ENCODE data around the gene ADGRG4.

Gene ADGRG4

GRCh38 chrX:136417806-136418205 lies 117.0 kb downstream of the ADGRG4 start:
- no peak for TF ChIP-seq CTCF (IDR thresholded peaks at IDR 0.05)
- Histone ChIP-seq H3K27me3 (no peaks in the 10 kb centered on the region), H3K27ac (no peak overlapping the region), H3K4me1 (no peaks in the 10 kb centered on the region), H3K9me3 (no peaks in the 10 kb centered on the region), H3K36me3 (no peaks in the 10 kb centered on the region), H3K4me3 (no peak overlapping the region)
- DNase-seq = no peak
- intact Hi-C loops (cut with DNase I; ENCODE audit: low total_unique reads) = no loop called here

DNA sequence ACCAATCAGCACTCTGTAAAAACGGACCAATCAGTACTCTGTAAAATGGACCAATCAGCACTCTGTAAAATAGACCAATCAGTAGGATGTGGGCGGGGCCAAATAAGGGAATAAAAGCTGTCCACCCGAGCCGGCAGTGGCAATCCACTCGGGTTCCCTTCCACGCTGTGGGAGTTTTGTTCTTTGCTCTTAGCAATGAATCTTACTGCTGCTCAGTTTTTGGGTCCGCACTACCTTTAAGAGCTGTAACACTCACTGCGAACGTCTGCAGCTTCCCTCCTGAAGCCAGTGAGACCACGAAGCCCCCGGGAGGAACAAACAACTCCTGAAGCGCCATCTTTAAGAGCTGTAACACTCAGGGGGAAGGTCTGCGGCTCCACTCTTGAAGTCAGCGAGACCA lies 120.6 kb downstream of the ADGRG4 start:
- no peak overlapping the region for H3K27ac ChIP-seq
- intact Hi-C loops (cut with DNase I; ENCODE audit: low total_unique reads) = no loop called here
- TF ChIP-seq CTCF (IDR thresholded peaks at IDR 0.05) = no peak
- no peak overlapping the region for H3K4me3 ChIP-seq
- H3K9me3 ChIP-seq = no peaks in the 10 kb centered on the region
- H3K27me3 ChIP-seq = no peaks in the 10 kb centered on the region
- no peaks in the 10 kb centered on the region for H3K4me1 ChIP-seq
- no peaks in the 10 kb centered on the region for H3K36me3 ChIP-seq
- DNase-seq = no peak

GRCh38 chrX:136423724-136424123 lies 123.0 kb downstream of the ADGRG4 start:
- TF ChIP-seq CTCF (IDR thresholded peaks at IDR 0.05) = no peak
- intact Hi-C loops (cut with DNase I; ENCODE audit: low total_unique reads) = no loop called here

GRCh38 chrX:136425996-136426395 lies 125.2 kb downstream of the ADGRG4 start:
- TF ChIP-seq CTCF (IDR thresholded peaks at IDR 0.05) = no peak
- Histone ChIP-seq H3K9me3 (no peaks in the 10 kb centered on the region), H3K27me3 (no peaks in the 10 kb centered on the region), H3K36me3 (no peaks in the 10 kb centered on the region), H3K4me3 (no peak overlapping the region), H3K27ac (no peak overlapping the region), H3K4me1 (no peaks in the 10 kb centered on the region)
- intact Hi-C loops (cut with DNase I; ENCODE audit: low total_unique reads) = no loop called here
- DNase-seq = no peak

More at GRCh38 chrX:136423724-136424123, 123.0 kb downstream of the ADGRG4 start:
- H3K27ac ChIP-seq = no peak overlapping the region
- no peaks in the 10 kb centered on the region for H3K4me1 ChIP-seq
- no peaks in the 10 kb centered on the region for H3K9me3 ChIP-seq
- DNase-seq = no peak
- no peaks in the 10 kb centered on the region for H3K27me3 ChIP-seq
- no peak overlapping the region for H3K4me3 ChIP-seq
- no peaks in the 10 kb centered on the region for H3K36me3 ChIP-seq

DNA sequence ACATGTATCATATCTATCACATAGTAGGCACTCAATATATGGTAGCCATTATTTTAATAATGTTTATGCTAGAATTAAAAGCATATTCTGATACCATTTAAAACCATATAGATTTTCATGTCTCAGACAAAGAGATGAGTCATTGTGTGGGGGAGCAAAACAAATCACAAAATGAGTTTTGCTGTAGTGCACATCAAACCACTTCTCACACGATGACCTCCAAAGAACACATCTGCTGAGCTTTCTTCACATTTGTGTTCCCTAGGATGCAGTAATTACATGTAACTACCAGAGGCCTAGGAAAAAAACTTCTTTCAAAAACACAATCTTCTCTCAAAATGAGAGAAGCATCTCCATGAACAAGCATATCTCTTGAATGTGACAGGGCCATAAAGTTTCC lies 130.9 kb downstream of the ADGRG4 start:
- Histone ChIP-seq H3K27ac (no peak overlapping the region), H3K9me3 (no peaks in the 10 kb centered on the region), H3K27me3 (no peaks in the 10 kb centered on the region), H3K4me3 (no peak overlapping the region), H3K36me3 (no peaks in the 10 kb centered on the region), H3K4me1 (no peaks in the 10 kb centered on the region)
- no peak for DNase-seq
- intact Hi-C loops (cut with DNase I; ENCODE audit: low total_unique reads) = no loop called here
- no peak for TF ChIP-seq CTCF (IDR thresholded peaks at IDR 0.05)

DNA sequence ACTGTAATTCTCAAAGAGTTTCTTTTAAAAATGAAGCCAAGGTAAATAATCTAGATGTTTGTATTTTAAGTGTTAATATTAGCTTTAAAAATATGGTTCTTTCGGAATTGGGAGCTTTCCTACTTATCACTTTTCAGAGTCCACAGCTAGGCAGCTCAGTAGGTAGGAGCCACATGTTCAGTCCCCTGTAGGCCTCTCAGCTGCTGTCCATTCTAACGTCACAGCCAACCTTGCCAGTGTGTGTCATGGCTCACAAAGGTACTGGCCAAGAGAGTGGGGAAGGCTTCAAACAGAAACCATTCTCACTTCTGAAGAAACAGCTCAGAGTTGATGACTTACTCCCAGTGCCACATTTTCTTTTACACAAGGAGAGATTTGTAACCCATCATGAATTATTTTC lies 137.0 kb downstream of the ADGRG4 start:
- Histone ChIP-seq H3K4me3 (no peak overlapping the region), H3K36me3 (no peaks in the 10 kb centered on the region), H3K9me3 (no peaks in the 10 kb centered on the region), H3K4me1 (no peaks in the 10 kb centered on the region), H3K27ac (no peak overlapping the region), H3K27me3 (no peaks in the 10 kb centered on the region)
- DNase-seq = no peak
- intact Hi-C loops (cut with DNase I; ENCODE audit: low total_unique reads) = no loop called here
- no peak for TF ChIP-seq CTCF (IDR thresholded peaks at IDR 0.05)

Data from tibial artery (tissue), 4 donors.